Stimulated activated naive CD8-positive, alpha-beta T cell treated with anti-CD3 and anti-CD28 coated beads, Interleukin-15, amount 100 ng/mL, for 72 hours (primary cell): ENCODE results near the gene SLC1A3.

Experiments
- ATAC-seq: fragments of 150-1000 bp; cut with Tn5 transposase; 2 replicates; pipeline ENCODE4 v1.10.0; 2021; ENCODE audit warnings: mild to moderate bottlenecking, moderate library complexity
- DNase-seq, 2 donors: peaks; one replicate each; pipeline ENCODE4 v3.0.0; 2021 to 2022
- H3K27ac Mint-ChIP-seq, 2 donors: one replicate each; pipeline ENCODE4 v1.8.0; 2022; ENCODE audit warnings: mild to moderate bottlenecking in 2 of 2, mixed read lengths in 2 of 2, moderate library complexity in 2 of 2
- H3K27me3 Mint-ChIP-seq: one replicate; pipeline ENCODE4 v1.8.0; 2022; ENCODE audit warnings: mixed read lengths
- H3K4me1 Mint-ChIP-seq: one replicate; pipeline ENCODE4 v1.8.0; 2022; ENCODE audit warnings: mild to moderate bottlenecking, mixed read lengths
- H3K4me3 Mint-ChIP-seq, 2 donors: one replicate each; pipeline ENCODE4 v1.8.0; 2022; ENCODE audit warnings: mild to moderate bottlenecking in 2 of 2, mixed read lengths in 2 of 2, moderate library complexity in 1 of 2
- H3K9me3 Mint-ChIP-seq, 2 donors: one replicate each; pipeline ENCODE4 v1.8.0; 2022; ENCODE audit warnings: mixed read lengths in 2 of 2

SLC1A3 gene

GRCh38 chr5:36590513-36591286 is 15.7 kb upstream of the SLC1A3 start:
- Mint-ChIP-seq H3K27ac (peak overlapping the region in 1 of 2 donors; percentile 72), H3K4me3 (no peak overlapping the region), H3K9me3 (no peaks in the 10 kb centered on the region), H3K4me1 (no peaks in the 10 kb centered on the region), H3K27me3 (peaks cover 6% of the 10 kb centered on the region)
- DNase-seq (no peak), ATAC-seq (no peak)

DNA sequence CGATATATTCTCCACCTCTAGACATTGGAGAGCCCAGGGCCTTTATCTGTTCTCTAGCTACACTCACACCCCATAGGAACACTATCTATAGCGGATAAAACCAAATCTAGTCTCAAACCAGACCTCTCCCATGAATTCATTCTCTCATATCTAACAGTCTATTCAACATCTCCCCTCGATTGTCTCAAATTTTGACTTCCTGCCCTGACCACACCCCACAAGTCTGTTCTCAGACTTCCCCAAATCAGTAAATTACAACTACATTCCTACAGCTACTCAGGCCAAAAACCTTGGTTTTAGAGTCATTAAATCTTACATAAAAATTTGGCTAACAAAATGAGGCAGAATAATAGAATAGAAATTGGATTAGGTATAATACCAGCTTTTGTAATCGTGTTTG is 12.5 kb upstream of the SLC1A3 start:
- ATAC-seq (no peak), DNase-seq (no peak)
- Mint-ChIP-seq H3K4me1 (no peaks in the 10 kb centered on the region), H3K27ac (no peak overlapping the region), H3K9me3 (no peaks in the 10 kb centered on the region), H3K27me3 (no peaks in the 10 kb centered on the region), H3K4me3 (no peak overlapping the region)

GRCh38 chr5:36596247-36596646 is 10.2 kb upstream of the SLC1A3 start:
- ATAC-seq, result no peak
- Mint-ChIP-seq H3K9me3 (no peaks in the 10 kb centered on the region), H3K27ac (no peak overlapping the region), H3K4me3 (no peak overlapping the region), H3K4me1 (no peaks in the 10 kb centered on the region), H3K27me3 (no peaks in the 10 kb centered on the region)
- DNase-seq, result no peak

DNA sequence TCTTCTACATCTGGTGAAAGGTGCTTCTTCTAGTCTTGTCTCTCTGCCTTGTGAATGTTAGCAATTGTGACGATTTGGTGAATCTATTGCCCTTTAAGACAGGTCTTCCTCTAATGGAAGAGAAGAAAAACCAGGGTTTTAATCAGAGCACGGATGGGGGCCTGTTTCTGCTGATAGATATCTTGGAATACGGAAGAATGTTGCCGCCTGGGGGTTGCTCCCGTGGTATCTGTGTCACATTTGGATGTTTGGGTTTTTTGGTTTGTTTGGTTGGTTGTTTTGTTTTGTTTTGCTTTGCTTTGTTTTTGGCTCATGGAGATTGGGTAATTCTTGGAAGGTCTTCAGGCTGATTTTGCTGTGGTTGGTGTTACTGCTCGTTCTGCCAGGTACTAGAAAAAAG is 9.7 kb upstream of the SLC1A3 start:
- no peak for ATAC-seq
- Mint-ChIP-seq H3K27me3 (no peaks in the 10 kb centered on the region), H3K4me1 (no peaks in the 10 kb centered on the region), H3K27ac (no peak overlapping the region), H3K4me3 (no peak overlapping the region), H3K9me3 (no peaks in the 10 kb centered on the region)
- DNase-seq, result no peak

DNA sequence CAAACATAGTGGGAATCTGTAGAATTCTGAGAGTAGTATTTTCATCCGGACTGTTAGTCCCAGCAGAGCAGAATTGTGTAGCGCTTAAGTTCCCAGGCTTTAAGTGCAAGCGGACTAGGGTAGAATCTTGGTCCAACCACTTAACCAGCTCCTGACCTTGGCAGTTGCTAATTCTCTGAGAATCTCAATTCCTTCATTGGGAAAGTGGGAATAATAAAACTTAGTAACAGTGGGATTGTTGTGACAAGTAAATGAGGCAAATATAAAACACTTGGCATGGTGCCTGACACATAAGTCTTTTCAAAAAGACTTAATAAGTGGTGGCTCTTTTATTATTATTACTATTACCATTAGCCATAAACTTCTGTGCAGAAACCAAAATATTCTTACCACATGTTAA is 8.4 kb upstream of the SLC1A3 start:
- ATAC-seq, result no peak
- H3K27me3 Mint-ChIP-seq, result no peaks in the 10 kb centered on the region
- H3K4me3 Mint-ChIP-seq, result no peak overlapping the region
- no peak overlapping the region for H3K27ac Mint-ChIP-seq
- no peaks in the 10 kb centered on the region for H3K4me1 Mint-ChIP-seq
- DNase-seq, result no peak
- H3K9me3 Mint-ChIP-seq, result no peaks in the 10 kb centered on the region

GRCh38 chr5:36599986-36600779 is 6.2 kb upstream of the SLC1A3 start:
- Mint-ChIP-seq H3K27me3 (peaks cover 13% of the 10 kb centered on the region), H3K27ac (no peak overlapping the region), H3K4me1 (no peaks in the 10 kb centered on the region), H3K4me3 (no peak overlapping the region), H3K9me3 (no peaks in the 10 kb centered on the region)
- DNase-seq, result no peak
- ATAC-seq, result no peak

DNA sequence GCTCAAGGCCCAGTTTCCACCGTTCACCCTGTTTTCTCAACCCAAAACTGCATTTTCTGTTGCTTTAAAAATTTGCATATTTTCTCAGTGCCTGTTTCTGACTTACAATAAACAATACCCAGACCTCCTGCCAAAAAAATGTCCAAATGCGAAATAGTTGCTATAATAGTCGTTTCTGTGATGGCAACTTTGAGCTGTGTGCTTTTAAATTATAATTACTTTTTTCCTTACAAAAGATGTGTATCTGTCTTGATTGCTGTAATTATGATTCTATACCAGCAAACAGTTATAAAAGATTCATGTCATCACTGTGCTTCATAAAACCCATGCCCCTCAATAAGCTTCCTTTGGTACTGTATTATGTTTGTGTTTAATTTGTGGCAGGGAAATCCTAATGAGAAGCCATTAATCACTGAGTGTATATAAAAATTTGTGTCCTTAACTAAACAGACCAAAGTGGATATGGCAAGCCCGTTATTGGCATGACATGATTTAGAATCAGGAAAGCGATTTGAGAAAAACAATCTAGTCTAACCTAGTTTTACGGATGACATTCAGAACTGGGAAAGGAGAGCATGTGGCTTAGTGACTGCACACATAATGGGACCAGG is 5.4 kb upstream of the SLC1A3 start:
- Mint-ChIP-seq H3K27me3 (peaks cover 16% of the 10 kb centered on the region), H3K4me1 (peaks cover 2% of the 10 kb centered on the region), H3K4me3 (no peak overlapping the region), H3K9me3 (no peaks in the 10 kb centered on the region), H3K27ac (no peak overlapping the region)
- ATAC-seq, result no peak
- no peak for DNase-seq

DNA sequence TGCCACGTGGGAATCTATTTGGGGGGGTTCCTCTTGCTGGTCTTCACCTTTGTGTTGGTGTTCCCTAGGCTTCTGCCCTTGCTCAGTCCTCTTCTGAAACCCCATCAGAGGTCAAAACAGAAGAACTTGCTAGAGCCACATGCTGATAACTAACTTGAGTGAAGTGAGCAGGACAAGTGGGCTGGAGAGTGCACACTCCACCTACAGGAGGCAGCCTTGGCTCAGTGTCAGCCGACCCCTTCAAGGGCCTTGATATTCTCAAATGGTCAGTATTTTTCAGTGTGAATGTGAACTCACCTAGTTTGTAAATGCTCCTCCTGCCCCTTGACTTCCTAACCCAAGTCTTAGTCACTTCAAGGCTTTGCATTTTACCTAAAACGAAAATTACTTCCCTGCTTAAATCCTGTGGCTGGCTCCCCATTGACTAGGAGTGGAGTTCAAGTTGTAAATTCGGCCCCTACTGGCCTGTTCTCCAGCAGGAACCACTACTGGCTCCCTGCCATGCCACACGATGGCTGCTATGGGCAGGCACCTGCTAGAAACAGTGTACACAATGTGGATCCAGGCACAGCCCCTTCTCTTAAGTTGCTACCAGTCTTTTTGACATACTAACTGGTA is 3.6 kb upstream of the SLC1A3 start:
- Mint-ChIP-seq H3K4me1 (peaks cover 16% of the 10 kb centered on the region), H3K9me3 (no peaks in the 10 kb centered on the region), H3K27ac (no peak overlapping the region), H3K4me3 (no peak overlapping the region), H3K27me3 (peaks cover 31% of the 10 kb centered on the region)
- ATAC-seq (no peak), DNase-seq (no peak)

- Mint-ChIP-seq H3K4me1 (peaks cover 16% of the 10 kb centered on the region), H3K9me3 (no peaks in the 10 kb centered on the region), H3K4me3 (no peak overlapping the region), H3K27me3 (peaks cover 46% of the 10 kb centered on the region), H3K27ac (no peak overlapping the region)
- ATAC-seq, result no peak
- DNase-seq, result no peak
Measured at GRCh38 chr5:36605241-36605640, 1.2 kb upstream of the SLC1A3 start.

DNA sequence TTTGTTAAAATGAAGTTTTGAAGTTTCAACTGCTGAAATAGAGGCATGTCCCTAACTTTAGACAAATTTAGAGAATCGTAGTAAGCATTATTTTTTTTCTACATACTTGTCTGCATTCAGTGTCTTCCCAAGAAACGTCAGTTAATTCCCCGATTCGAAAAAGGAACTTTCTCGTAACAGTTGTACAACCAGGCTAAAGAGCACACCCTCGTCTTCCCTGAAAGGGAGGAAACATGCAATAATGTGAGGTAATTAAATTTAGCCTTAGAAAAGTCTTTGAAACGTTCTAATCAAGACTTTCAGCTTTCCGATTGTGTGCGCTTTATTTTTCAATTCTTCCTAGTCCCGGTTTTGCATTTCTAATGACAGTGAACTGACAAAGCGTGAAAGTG is 374 bp upstream of the SLC1A3 start:
- ATAC-seq (no peak), DNase-seq (no peak)
- Mint-ChIP-seq H3K9me3 (no peaks in the 10 kb centered on the region), H3K27me3 (peaks cover 54% of the 10 kb centered on the region), H3K4me1 (peaks cover 16% of the 10 kb centered on the region), H3K4me3 (peak overlapping the region; percentile 86), H3K27ac (no peak overlapping the region)

DNA sequence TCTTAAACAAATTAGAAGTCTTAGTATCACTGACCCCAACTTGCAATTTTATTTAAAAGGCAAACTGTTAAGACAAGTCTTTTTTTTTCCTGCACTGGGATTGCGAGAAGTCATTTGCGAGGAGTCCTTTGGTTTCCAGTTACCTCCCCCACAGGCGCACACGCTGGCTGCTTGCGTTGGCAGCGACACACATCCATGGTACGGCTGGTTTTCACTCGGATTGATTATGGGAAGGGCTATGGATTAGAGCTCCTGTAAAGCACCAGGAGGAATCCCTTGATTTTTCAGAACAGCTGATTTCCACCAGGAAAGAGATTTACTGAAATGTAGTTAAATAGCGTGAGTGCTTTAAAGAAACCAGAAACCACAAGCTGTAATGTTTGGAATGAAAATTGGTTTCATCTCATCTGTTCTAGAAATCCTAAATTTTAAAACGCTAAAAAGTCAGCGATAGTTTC is 737 bp downstream of the SLC1A3 start:
- DNase-seq (no peak), ATAC-seq (no peak)
- no peak overlapping the region for H3K27ac Mint-ChIP-seq
- peaks cover 16% of the 10 kb centered on the region for H3K4me1 Mint-ChIP-seq
- peak overlapping the region; percentile 86 for H3K4me3 Mint-ChIP-seq
- H3K27me3 Mint-ChIP-seq, result peaks cover 56% of the 10 kb centered on the region
- H3K9me3 Mint-ChIP-seq, result no peaks in the 10 kb centered on the region

DNA sequence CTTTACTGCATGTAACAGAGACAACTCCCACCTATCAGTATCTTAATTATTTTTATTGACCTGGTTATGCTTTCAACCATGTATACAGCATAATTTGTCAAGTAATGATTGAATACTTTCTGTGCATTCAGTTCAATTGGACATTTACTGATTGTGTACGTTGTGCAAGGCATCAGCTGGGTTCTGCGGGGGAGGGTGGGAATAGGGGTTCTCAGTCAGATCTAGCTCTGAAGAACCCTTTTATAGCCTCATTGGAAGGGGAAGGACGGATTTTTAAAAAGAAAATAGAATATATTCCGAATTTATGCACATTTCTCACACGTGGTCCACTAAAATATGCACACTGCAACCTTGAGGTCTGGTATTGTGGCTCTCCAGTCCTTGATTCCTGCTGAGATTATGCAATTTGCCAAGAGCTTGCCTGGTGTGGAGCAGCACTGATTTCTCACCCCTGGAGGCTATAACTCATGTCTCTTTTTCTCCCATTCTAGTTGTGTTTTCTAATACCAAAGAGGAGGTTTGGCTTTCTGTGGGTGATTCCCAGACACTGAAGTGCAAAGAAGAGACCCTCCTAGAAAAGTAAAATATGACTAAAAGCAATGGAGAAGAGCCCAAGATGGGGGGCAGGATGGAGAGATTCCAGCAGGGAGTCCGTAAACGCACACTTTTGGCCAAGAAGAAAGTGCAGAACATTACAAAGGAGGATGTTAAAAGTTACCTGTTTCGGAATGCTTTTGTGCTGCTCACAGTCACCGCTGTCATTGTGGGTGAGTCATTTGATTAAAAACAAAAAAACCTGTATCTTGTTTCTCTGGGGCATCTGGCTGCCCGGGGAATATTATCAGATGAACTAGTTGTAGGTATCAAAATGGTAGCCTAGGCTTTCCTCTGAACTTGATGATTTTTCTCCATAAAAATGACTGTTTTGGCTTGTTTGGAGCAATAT is 1.7 kb downstream of the SLC1A3 start:
- DNase-seq (no peak), ATAC-seq (no peak)
- H3K27ac Mint-ChIP-seq, result no peak overlapping the region
- H3K9me3 Mint-ChIP-seq, result no peaks in the 10 kb centered on the region
- H3K4me1 Mint-ChIP-seq, result peaks cover 16% of the 10 kb centered on the region
- no peak overlapping the region for H3K4me3 Mint-ChIP-seq
- H3K27me3 Mint-ChIP-seq, result peaks cover 62% of the 10 kb centered on the region

GRCh38 chr5:36610621-36611020 is 4.2 kb downstream of the SLC1A3 start:
- Mint-ChIP-seq H3K4me3 (no peak overlapping the region), H3K9me3 (no peaks in the 10 kb centered on the region), H3K4me1 (peaks cover 16% of the 10 kb centered on the region), H3K27me3 (peaks cover 52% of the 10 kb centered on the region), H3K27ac (no peak overlapping the region)
- DNase-seq (no peak), ATAC-seq (no peak)

GRCh38 chr5:36611520-36612274 is 5.3 kb downstream of the SLC1A3 start:
- Mint-ChIP-seq H3K27me3 (peaks cover 44% of the 10 kb centered on the region), H3K4me3 (no peak overlapping the region), H3K4me1 (peaks cover 7% of the 10 kb centered on the region), H3K9me3 (no peaks in the 10 kb centered on the region), H3K27ac (no peak overlapping the region)
- ATAC-seq (no peak), DNase-seq (no peak)
